ENCODE data around the gene MYH7B.

Gene MYH7B

DNA sequence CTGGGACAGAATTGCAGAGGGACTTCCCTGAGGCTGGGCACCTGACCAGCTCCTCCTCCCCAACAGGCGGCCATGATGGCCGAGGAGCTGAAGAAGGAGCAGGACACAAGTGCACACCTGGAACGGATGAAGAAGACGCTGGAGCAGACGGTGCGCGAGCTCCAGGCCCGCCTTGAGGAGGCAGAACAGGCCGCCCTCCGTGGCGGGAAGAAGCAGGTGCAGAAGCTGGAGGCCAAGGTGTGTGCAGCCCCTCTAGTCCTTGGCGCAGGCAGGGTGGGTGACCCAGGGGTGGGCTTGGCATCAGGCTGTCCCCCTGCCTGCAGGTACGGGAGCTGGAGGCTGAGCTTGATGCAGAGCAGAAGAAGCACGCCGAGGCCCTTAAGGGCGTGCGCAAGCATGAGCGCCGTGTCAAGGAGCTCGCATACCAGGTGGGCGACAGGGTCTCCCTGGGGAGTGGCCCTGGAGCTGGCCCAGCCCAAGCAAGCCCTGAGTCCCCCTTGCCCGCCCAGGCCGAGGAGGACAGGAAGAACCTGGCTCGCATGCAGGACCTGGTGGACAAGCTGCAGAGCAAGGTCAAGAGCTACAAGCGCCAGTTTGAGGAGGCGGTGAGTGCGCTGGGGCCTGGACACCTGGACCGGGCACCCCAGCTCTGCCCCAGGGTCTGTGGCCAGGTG lies 45.4 kb downstream of the MYH7B start:
- Histone ChIP-seq H3K36me3 (ENCODE audit: control insufficient read depth, insufficient read depth, low read length) (peaks cover 14% of the 10 kb centered on the region), H3K23ac (ENCODE audit: low read length) (no peak overlapping the region), H3K4me2 (ENCODE audit: low read length) (no peak overlapping the region), H3K18ac (ENCODE audit: low read length) (no peak overlapping the region), H2BK5ac (ENCODE audit: low read length) (no peak overlapping the region), H3K56ac (ENCODE audit: low read length) (no peak overlapping the region), H3K79me1 (ENCODE audit: low read length) (no peaks in the 10 kb centered on the region), H3K4me1 (ENCODE audit: control insufficient read depth, low read depth, low read length) (no peaks in the 10 kb centered on the region), H3K27me3 (ENCODE audit: insufficient read depth, low read length, poor library complexity) (no peaks in the 10 kb centered on the region), H4K8ac (ENCODE audit: low read depth, low read length) (no peak overlapping the region), H3K4me3 (ENCODE audit: low read length) (no peak overlapping the region), H4K5ac (ENCODE audit: low read length) (no peak overlapping the region), H2BK120ac (ENCODE audit: low read depth, low read length) (no peak overlapping the region), H3K79me2 (ENCODE audit: control insufficient read depth, insufficient read depth, low read length) (no peaks in the 10 kb centered on the region), H2AK5ac (ENCODE audit: low read length) (no peak overlapping the region), H3K27ac (ENCODE audit: low read depth, low read length) (no peak overlapping the region), H3K9ac (ENCODE audit: low read length) (no peak overlapping the region), H2BK15ac (replicated peaks; ENCODE audit: low read depth) (no peak overlapping the region), H3K4ac (ENCODE audit: low read depth, low read length) (no peak overlapping the region)
- DNase-seq: no peak
- WGBS (ENCODE audit: extremely low coverage, insufficient coverage, low lambda C conversion rate): no CpG with 5 or more reads among the region's 28 CpGs

- Histone ChIP-seq H3K79me2 (ENCODE audit: control insufficient read depth, insufficient read depth, low read length) (no peaks in the 10 kb centered on the region), H3K4me1 (ENCODE audit: control insufficient read depth, low read depth, low read length) (no peaks in the 10 kb centered on the region), H3K27ac (ENCODE audit: low read depth, low read length) (no peak overlapping the region), H3K4me2 (ENCODE audit: low read length) (no peak overlapping the region), H3K9ac (ENCODE audit: low read length) (no peak overlapping the region), H3K4me3 (ENCODE audit: low read length) (no peak overlapping the region), H3K23ac (ENCODE audit: low read length) (no peak overlapping the region), H4K8ac (ENCODE audit: low read depth, low read length) (no peak overlapping the region), H4K5ac (ENCODE audit: low read length) (no peak overlapping the region), H3K18ac (ENCODE audit: low read length) (no peak overlapping the region), H3K56ac (ENCODE audit: low read length) (no peak overlapping the region), H3K27me3 (ENCODE audit: insufficient read depth, low read length, poor library complexity) (no peaks in the 10 kb centered on the region), H2BK5ac (ENCODE audit: low read length) (no peak overlapping the region), H3K4ac (ENCODE audit: low read depth, low read length) (no peak overlapping the region), H2AK5ac (ENCODE audit: low read length) (no peak overlapping the region), H2BK120ac (ENCODE audit: low read depth, low read length) (no peak overlapping the region), H2BK15ac (replicated peaks; ENCODE audit: low read depth) (no peak overlapping the region), H3K79me1 (ENCODE audit: low read length) (no peaks in the 10 kb centered on the region), H3K36me3 (ENCODE audit: control insufficient read depth, insufficient read depth, low read length) (peaks cover 14% of the 10 kb centered on the region)
- no peak for DNase-seq
- no CpG with 5 or more reads among the region's 15 CpGs for WGBS (ENCODE audit: extremely low coverage, insufficient coverage, low lambda C conversion rate)
Observed at GRCh38 chr20:35001596-35002362, 46.1 kb downstream of the MYH7B start.

DNA sequence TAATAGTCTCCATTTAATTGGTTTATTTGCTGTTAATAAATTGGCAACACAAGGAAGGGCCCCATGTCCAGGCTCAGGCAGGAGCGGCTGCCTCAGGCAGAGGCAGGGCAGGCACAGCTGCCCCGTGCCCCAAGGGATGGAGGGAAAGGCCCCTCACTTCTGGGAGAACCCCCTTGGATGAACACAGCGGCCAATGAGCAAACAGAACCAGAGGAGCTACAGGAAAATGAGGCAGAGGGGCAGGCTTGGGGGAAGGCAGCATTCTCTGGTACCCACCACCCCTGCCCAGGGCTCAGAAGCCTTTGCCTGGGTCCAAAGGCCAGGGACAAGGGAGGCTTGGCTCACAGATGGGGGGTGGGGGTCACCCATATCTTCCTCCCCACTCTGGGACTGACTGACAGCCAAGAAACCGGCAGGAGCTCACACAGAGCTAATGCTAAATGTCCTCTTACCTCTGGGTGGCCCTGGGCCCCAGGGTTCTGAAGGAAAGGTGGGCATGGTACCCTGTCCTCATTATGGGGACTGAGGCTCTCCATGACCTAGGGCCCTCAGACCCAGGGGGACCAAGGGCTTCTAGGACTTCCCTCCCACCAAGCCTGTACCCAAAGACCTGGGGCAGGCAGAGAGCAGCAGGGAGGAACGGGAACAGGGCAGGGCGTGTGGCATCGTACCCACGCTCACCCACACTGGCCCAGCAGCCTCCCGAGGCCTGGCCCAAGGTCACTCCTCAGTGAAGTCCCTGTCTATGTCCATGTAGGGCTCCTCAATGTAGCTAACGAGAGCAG lies 47.0 kb downstream of the MYH7B start:
- Histone ChIP-seq H4K5ac (ENCODE audit: low read length) (no peak overlapping the region), H3K4me2 (ENCODE audit: low read length) (no peak overlapping the region), H3K27me3 (ENCODE audit: insufficient read depth, low read length, poor library complexity) (no peaks in the 10 kb centered on the region), H3K56ac (ENCODE audit: low read length) (no peak overlapping the region), H3K4me1 (ENCODE audit: control insufficient read depth, low read depth, low read length) (no peaks in the 10 kb centered on the region), H2BK5ac (ENCODE audit: low read length) (no peak overlapping the region), H2AK5ac (ENCODE audit: low read length) (no peak overlapping the region), H3K23ac (ENCODE audit: low read length) (no peak overlapping the region), H4K8ac (ENCODE audit: low read depth, low read length) (no peak overlapping the region), H3K18ac (ENCODE audit: low read length) (no peak overlapping the region), H2BK15ac (replicated peaks; ENCODE audit: low read depth) (no peak overlapping the region), H3K79me1 (ENCODE audit: low read length) (no peaks in the 10 kb centered on the region), H3K36me3 (ENCODE audit: control insufficient read depth, insufficient read depth, low read length) (peaks cover 16% of the 10 kb centered on the region), H3K4ac (ENCODE audit: low read depth, low read length) (no peak overlapping the region), H3K9ac (ENCODE audit: low read length) (no peak overlapping the region), H3K79me2 (ENCODE audit: control insufficient read depth, insufficient read depth, low read length) (no peaks in the 10 kb centered on the region), H3K27ac (ENCODE audit: low read depth, low read length) (no peak overlapping the region), H2BK120ac (ENCODE audit: low read depth, low read length) (no peak overlapping the region), H3K4me3 (ENCODE audit: low read length) (no peak overlapping the region)
- no peak for DNase-seq
- no CpG with 5 or more reads among the region's 10 CpGs for WGBS (ENCODE audit: extremely low coverage, insufficient coverage, low lambda C conversion rate)

DNA sequence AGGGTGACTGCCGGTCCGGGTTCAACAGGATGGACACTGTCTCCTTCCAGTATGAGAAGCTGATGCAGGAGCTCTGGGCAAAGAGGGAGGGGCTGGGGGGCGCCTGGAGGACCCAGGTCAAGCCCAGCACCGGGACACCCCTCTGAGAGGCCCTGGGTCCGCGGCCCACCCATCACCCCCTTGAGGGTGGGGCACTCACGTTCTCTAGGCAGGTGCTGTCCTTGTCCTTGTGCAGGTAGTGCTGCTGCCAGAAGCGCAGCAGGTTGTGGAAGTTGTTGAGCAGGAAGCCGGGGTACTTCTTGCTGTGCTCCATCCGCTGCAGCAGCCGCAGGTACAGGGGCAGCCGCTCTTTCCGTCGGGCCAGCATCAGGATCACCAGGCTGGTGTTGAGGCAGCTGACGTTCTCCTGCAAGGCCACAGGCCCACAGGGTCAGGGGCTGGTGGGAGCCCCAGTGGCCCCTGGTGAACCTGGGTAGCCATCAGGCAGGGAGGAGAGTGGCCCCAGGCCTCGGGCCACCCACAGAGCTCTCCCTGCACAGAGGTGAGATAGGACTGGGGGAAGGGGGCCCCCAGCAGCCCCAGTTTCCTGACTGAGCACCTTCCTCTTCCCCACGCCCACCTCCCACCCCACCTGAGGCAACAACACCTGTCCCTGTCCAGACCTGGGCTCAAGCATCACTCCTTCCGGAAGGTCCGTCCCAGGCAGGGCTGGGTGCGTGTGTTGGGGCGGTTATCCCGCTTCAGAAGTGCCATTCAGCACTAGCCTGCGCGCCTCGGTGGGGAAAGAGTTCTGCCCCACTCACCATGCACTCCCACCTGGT lies 47.8 kb downstream of the MYH7B start:
- Histone ChIP-seq H3K4me1 (ENCODE audit: control insufficient read depth, low read depth, low read length) (no peaks in the 10 kb centered on the region), H3K36me3 (ENCODE audit: control insufficient read depth, insufficient read depth, low read length) (peaks cover 16% of the 10 kb centered on the region), H3K79me2 (ENCODE audit: control insufficient read depth, insufficient read depth, low read length) (no peaks in the 10 kb centered on the region), H4K5ac (ENCODE audit: low read length) (no peak overlapping the region), H2BK15ac (replicated peaks; ENCODE audit: low read depth) (no peak overlapping the region), H2AK5ac (ENCODE audit: low read length) (no peak overlapping the region), H3K27me3 (ENCODE audit: insufficient read depth, low read length, poor library complexity) (no peaks in the 10 kb centered on the region), H3K9ac (ENCODE audit: low read length) (no peak overlapping the region), H3K79me1 (ENCODE audit: low read length) (no peaks in the 10 kb centered on the region), H3K4me2 (ENCODE audit: low read length) (no peak overlapping the region), H3K4ac (ENCODE audit: low read depth, low read length) (no peak overlapping the region), H4K8ac (ENCODE audit: low read depth, low read length) (no peak overlapping the region), H2BK5ac (ENCODE audit: low read length) (no peak overlapping the region), H3K23ac (ENCODE audit: low read length) (no peak overlapping the region), H3K4me3 (ENCODE audit: low read length) (no peak overlapping the region), H2BK120ac (ENCODE audit: low read depth, low read length) (no peak overlapping the region), H3K56ac (ENCODE audit: low read length) (no peak overlapping the region), H3K27ac (ENCODE audit: low read depth, low read length) (no peak overlapping the region), H3K18ac (ENCODE audit: low read length) (no peak overlapping the region)
- no peak for DNase-seq
- no CpG with 5 or more reads among the region's 25 CpGs for WGBS (ENCODE audit: extremely low coverage, insufficient coverage, low lambda C conversion rate)

DNA sequence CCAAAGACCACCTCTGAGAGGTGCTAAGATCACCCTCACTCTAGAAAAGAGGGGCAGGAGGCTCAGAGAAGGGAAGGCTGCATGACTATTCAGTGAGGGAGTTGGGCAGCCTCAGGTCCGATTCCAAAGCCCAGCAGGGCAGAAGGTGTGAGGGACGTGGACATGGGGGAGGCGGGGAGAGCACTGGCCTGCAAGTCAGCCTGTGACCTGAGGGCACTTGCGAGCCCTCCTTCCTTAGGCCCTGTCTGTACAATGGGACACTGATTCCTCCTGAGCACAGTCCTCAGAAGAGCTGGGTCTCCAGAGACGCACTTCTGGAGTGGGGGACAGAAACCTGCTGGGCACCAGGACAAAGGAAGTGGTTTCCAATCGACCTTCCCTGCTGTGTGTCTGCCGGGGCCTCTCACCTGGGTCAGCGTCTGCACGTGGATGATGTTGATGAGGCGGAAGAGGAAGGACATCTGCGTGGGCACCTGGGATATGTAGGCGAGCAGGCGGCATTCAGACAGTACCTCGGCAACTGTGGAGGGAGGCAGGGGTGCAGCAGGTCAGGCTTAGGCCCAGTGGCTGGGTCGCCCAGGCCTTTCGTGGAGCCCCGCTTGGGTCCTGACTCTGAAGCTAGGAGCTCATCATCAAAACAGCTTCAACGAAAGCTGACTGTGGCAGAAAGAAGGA lies 48.5 kb downstream of the MYH7B start:
- H3K36me3 ChIP-seq (ENCODE audit: control insufficient read depth, insufficient read depth, low read length): peaks cover 19% of the 10 kb centered on the region
- H3K79me2 ChIP-seq (ENCODE audit: control insufficient read depth, insufficient read depth, low read length): no peaks in the 10 kb centered on the region
- no peaks in the 10 kb centered on the region for H3K27me3 ChIP-seq (ENCODE audit: insufficient read depth, low read length, poor library complexity)
- H3K56ac ChIP-seq (ENCODE audit: low read length): no peak overlapping the region
- no peak overlapping the region for H2BK120ac ChIP-seq (ENCODE audit: low read depth, low read length)
- no peak overlapping the region for H3K4me2 ChIP-seq (ENCODE audit: low read length)
- H3K23ac ChIP-seq (ENCODE audit: low read length): no peak overlapping the region
- H3K4me3 ChIP-seq (ENCODE audit: low read length): no peak overlapping the region
- no peak overlapping the region for H2BK5ac ChIP-seq (ENCODE audit: low read length)
- H2AK5ac ChIP-seq (ENCODE audit: low read length): no peak overlapping the region
- H3K9ac ChIP-seq (ENCODE audit: low read length): no peak overlapping the region
- no peak overlapping the region for H3K18ac ChIP-seq (ENCODE audit: low read length)
- H2BK15ac ChIP-seq (replicated peaks; ENCODE audit: low read depth): no peak overlapping the region
- no peaks in the 10 kb centered on the region for H3K4me1 ChIP-seq (ENCODE audit: control insufficient read depth, low read depth, low read length)
- no peak overlapping the region for H3K27ac ChIP-seq (ENCODE audit: low read depth, low read length)
- no peak overlapping the region for H3K4ac ChIP-seq (ENCODE audit: low read depth, low read length)
- H3K79me1 ChIP-seq (ENCODE audit: low read length): no peaks in the 10 kb centered on the region
- H4K8ac ChIP-seq (ENCODE audit: low read depth, low read length): no peak overlapping the region
- no peak overlapping the region for H4K5ac ChIP-seq (ENCODE audit: low read length)
- no peak for DNase-seq
- no CpG with 5 or more reads among the region's 18 CpGs for WGBS (ENCODE audit: extremely low coverage, insufficient coverage, low lambda C conversion rate)
